Measurements from ENCODE around the gene NHS.

Gene NHS

DNA sequence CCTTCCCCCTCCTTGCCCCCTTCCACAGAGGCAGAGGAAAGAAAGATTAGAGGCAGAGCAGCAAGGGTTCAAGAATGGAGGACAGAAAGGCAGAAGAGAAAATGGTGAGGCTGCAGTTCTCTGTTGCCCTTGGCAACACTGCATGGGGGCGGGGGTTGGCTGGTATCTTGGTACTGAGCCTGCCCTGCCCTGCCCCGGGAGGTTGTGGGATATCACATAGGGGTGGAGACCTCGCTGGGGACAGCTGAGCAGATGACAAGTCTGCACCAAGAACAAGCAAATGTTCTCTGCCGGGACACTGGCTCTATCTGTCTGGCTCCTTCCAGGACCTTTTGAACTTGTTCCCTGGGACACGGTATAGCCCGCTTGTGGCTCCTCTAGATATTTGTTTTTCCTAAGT, 39.8 kb downstream of the NHS start:
- DNase-seq: no peak
- H3K79me2 ChIP-seq (ENCODE audit: low read length): no peaks in the 10 kb centered on the region
- H4K20me1 ChIP-seq (ENCODE audit: insufficient read depth, low read length): no peaks in the 10 kb centered on the region
- no peak overlapping the region for H3K27ac ChIP-seq (ENCODE audit: low read length)
- H3K4me3 ChIP-seq (ENCODE audit: low read length): no peak overlapping the region
- no peaks in the 10 kb centered on the region for H3K36me3 ChIP-seq (replicated peaks; ENCODE audit: insufficient read depth, low read length)
- H3K4me2 ChIP-seq (ENCODE audit: low read depth, low read length): no peak overlapping the region
- no peaks in the 10 kb centered on the region for H3K9me3 ChIP-seq (replicated peaks; ENCODE audit: insufficient read depth, low read length)
- no peak overlapping the region for H2AFZ ChIP-seq (ENCODE audit: low read length)
- no peaks in the 10 kb centered on the region for H3K4me1 ChIP-seq (ENCODE audit: low read length)
- H3K9ac ChIP-seq (ENCODE audit: low read length): no peak overlapping the region
- no peaks in the 10 kb centered on the region for H3K27me3 ChIP-seq (replicated peaks; ENCODE audit: insufficient read depth, low read length)
- H3F3A ChIP-seq (ENCODE audit: insufficient read depth, low read length): no peaks in the 10 kb centered on the region
- TF ChIP-seq EZH2 (optimal IDR thresholded peaks at IDR 0.05; ENCODE audit: low read depth, low read length) (no peak), EZH2phosphoT487 (IDR thresholded peaks at IDR 0.05; ENCODE audit: low read length) (no peak)
- TF ChIP-seq, protein P1, sequence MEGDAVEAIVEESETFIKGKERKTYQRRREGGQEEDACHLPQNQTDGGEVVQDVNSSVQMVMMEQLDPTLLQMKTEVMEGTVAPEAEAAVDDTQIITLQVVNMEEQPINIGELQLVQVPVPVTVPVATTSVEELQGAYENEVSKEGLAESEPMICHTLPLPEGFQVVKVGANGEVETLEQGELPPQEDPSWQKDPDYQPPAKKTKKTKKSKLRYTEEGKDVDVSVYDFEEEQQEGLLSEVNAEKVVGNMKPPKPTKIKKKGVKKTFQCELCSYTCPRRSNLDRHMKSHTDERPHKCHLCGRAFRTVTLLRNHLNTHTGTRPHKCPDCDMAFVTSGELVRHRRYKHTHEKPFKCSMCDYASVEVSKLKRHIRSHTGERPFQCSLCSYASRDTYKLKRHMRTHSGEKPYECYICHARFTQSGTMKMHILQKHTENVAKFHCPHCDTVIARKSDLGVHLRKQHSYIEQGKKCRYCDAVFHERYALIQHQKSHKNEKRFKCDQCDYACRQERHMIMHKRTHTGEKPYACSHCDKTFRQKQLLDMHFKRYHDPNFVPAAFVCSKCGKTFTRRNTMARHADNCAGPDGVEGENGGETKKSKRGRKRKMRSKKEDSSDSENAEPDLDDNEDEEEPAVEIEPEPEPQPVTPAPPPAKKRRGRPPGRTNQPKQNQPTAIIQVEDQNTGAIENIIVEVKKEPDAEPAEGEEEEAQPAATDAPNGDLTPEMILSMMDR (IDR thresholded peaks at IDR 0.05; ENCODE audit: low read length): no peak
- no peaks in the 10 kb centered on the region for H3K9me2 ChIP-seq (replicated peaks; ENCODE audit: insufficient read depth, low read length)

DNA sequence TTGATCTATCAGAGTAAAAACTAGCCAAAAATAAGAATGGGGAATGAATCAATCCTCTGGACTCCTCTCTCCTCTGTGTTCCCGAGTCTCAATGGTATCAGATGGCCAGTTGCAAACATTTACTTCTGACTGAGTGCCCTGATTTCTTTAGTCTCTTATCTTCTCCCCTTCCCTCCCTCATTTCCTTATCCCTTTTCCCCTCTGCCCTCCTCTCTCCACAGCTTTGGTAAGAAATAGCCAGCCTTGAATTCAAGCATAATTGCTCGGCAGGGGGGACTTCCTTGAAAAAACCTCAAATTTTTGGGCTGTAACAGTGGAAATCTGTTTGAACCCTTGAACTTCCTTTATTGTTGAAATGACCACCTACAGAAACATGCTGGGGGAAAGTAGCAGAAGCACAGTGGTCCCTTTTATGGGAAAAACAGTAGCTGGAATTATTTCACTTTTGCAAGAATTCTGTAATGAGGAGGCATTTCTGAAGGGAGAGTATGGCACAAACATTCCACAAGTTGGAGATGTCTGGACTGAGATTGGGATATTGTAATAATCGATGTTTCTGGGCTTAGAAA, 40.3 kb downstream of the NHS start:
- Histone ChIP-seq H4K20me1 (ENCODE audit: insufficient read depth, low read length) (no peaks in the 10 kb centered on the region), H3K9ac (ENCODE audit: low read length) (no peak overlapping the region), H3K4me2 (ENCODE audit: low read depth, low read length) (no peak overlapping the region), H3K9me3 (replicated peaks; ENCODE audit: insufficient read depth, low read length) (no peaks in the 10 kb centered on the region), H2AFZ (ENCODE audit: low read length) (no peak overlapping the region), H3F3A (ENCODE audit: insufficient read depth, low read length) (no peaks in the 10 kb centered on the region), H3K9me2 (replicated peaks; ENCODE audit: insufficient read depth, low read length) (no peaks in the 10 kb centered on the region), H3K4me1 (ENCODE audit: low read length) (no peaks in the 10 kb centered on the region), H3K79me2 (ENCODE audit: low read length) (no peaks in the 10 kb centered on the region), H3K4me3 (ENCODE audit: low read length) (no peak overlapping the region), H3K27me3 (replicated peaks; ENCODE audit: insufficient read depth, low read length) (no peaks in the 10 kb centered on the region), H3K36me3 (replicated peaks; ENCODE audit: insufficient read depth, low read length) (no peaks in the 10 kb centered on the region), H3K27ac (ENCODE audit: low read length) (no peak overlapping the region)
- TF ChIP-seq, protein P1 (IDR thresholded peaks at IDR 0.05; ENCODE audit: low read length): no peak
- TF ChIP-seq EZH2phosphoT487 (IDR thresholded peaks at IDR 0.05; ENCODE audit: low read length): no peak
- no peak for TF ChIP-seq EZH2 (optimal IDR thresholded peaks at IDR 0.05; ENCODE audit: low read depth, low read length)
- DNase-seq: no peak

DNA sequence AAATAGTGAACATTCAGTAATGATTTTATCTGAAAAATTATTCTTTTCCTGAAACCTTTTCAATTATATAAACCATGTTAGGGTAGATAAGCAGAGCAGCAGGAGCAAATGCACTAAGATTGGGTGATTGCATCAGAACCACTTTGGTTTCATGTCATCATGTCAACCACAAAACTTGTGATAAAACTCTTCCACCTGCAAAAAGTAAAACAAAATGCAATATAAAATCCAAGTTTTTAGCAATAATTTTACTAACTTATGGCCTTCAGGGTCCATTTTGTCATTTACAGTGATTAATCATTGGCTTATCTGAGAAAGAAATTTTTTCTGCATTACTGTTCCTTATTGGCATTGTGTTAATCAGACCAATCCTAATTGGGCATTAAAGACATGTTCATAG, 42.4 kb downstream of the NHS start:
- Histone ChIP-seq H3K79me2 (ENCODE audit: low read length) (no peaks in the 10 kb centered on the region), H3K9me2 (replicated peaks; ENCODE audit: insufficient read depth, low read length) (no peaks in the 10 kb centered on the region), H3K4me2 (ENCODE audit: low read depth, low read length) (no peak overlapping the region), H3K9me3 (replicated peaks; ENCODE audit: insufficient read depth, low read length) (no peaks in the 10 kb centered on the region), H4K20me1 (ENCODE audit: insufficient read depth, low read length) (no peaks in the 10 kb centered on the region), H3F3A (ENCODE audit: insufficient read depth, low read length) (no peaks in the 10 kb centered on the region), H3K27ac (ENCODE audit: low read length) (no peak overlapping the region), H3K4me1 (ENCODE audit: low read length) (no peaks in the 10 kb centered on the region), H2AFZ (ENCODE audit: low read length) (no peak overlapping the region), H3K27me3 (replicated peaks; ENCODE audit: insufficient read depth, low read length) (no peaks in the 10 kb centered on the region), H3K9ac (ENCODE audit: low read length) (no peak overlapping the region), H3K4me3 (ENCODE audit: low read length) (no peak overlapping the region), H3K36me3 (replicated peaks; ENCODE audit: insufficient read depth, low read length) (no peaks in the 10 kb centered on the region)
- TF ChIP-seq, protein P1 (IDR thresholded peaks at IDR 0.05; ENCODE audit: low read length): no peak
- TF ChIP-seq EZH2 (optimal IDR thresholded peaks at IDR 0.05; ENCODE audit: low read depth, low read length) (no peak), EZH2phosphoT487 (IDR thresholded peaks at IDR 0.05; ENCODE audit: low read length) (no peak)
- DNase-seq: no peak
